Measurements from ENCODE around the gene DIMT1. TPM values are rescaled to one million over a fixed set of nuclear protein-coding genes. Genes with fewer than 3 reads are reported as not detected.
A peak's percentile ranks its signal among the peaks of the same experiment; 100 is the strongest.

Gene DIMT1
- total RNA-seq (2021; fragmentation: NEBNext Ultra II Directional; extraction: Animal tissue kit (Norgen Biotek cat#: 25700)) (39.2 and 42.1 TPM in 2 replicates), polyA plus RNA-seq (2011; rRNA removed) (14.1 and 19.3 TPM in 2 replicates), polyA minus RNA-seq (2011; rRNA and poly(A)+ RNA removed) (23.2 and 27.5 TPM in 2 replicates)
- polyA plus RNA-seq (2011; cell fraction: cytosol; rRNA removed), result 22.5 TPM
- 12.7 TPM for polyA plus RNA-seq (2011; cell fraction: nucleus; rRNA removed)
- 34.4 to 39.6 TPM (median 38.0 TPM) in 4 replicates for polyA plus RNA-seq (2012, experiment 1 of 2)
- 20.7 TPM for polyA plus RNA-seq (2012, experiment 2 of 2)
- 30.8 TPM for polyA plus RNA-seq (2013, experiment 1 of 2)
- 31.6 TPM for polyA plus RNA-seq (2013, experiment 2 of 2)
- 17.5 TPM for polyA minus RNA-seq (2011; cell fraction: cytosol; rRNA and poly(A)+ RNA removed)
- polyA minus RNA-seq (2011; cell fraction: nucleus; rRNA and poly(A)+ RNA removed), result 11.0 TPM
- long read RNA-seq, experiment 1, transcript DIMT1-201 (12 exons, 2,859 nt), result major isoform, 43 of 81 reads
- long read RNA-seq, experiment 1, partial matches to known transcripts, result 15 of 81 reads
- long read RNA-seq, experiment 1, other reads (novel, unspliced or antisense), result 21 of 81 reads
- long read RNA-seq, experiment 2, transcript DIMT1-201 (12 exons, 2,859 nt), result major isoform, 67 of 79 reads
- long read RNA-seq, experiment 2, partial matches to known transcripts, result 0 of 79 reads
- long read RNA-seq, experiment 2, other reads (novel, unspliced or antisense), result 11 of 79 reads

- Histone ChIP-seq H2BK15ac (ENCODE audit: low read length) (peak within 1 kb of the TSS; percentile 61; the same call in 1 of the 2 replicates), H3K14ac (ENCODE audit: insufficient read length) (peak within 1 kb of the TSS; percentile 19), H4K20me1 (replicated peaks in 1 of 2; ENCODE audit: control insufficient read depth in 1 of 2, insufficient read depth in 2 of 2, low read length in 2 of 2) (no peaks in the 10 kb centered on the region), H3K4me2 (ENCODE audit: insufficient read depth in 1 of 2, low read depth in 2 of 2, low read length in 2 of 2) (peak within 1 kb of the TSS; percentile 79 to 96), H3K23me2 (ENCODE audit: low read depth, low read length) (no peaks in the 10 kb centered on the region), H4K5ac (ENCODE audit: insufficient read length, low read depth, low read length) (peak within 1 kb of the TSS; percentile 30), H3K4me3 (ENCODE audit: extremely low read depth in 1 of 4, insufficient read depth in 2 of 4, low read depth in 3 of 4, low read length in 4 of 4) (peak within 1 kb of the TSS; percentile 79 to 93 (median 88)), H3K23ac (ENCODE audit: insufficient read length) (no peak within 1 kb of the TSS), H2BK12ac (ENCODE audit: low read depth, low read length) (0 out of 2 replicates have a peak within 1 kb of the TSS, but pooled peaks have one; percentile 75), H2BK5ac (ENCODE audit: low read depth, low read length) (peak within 1 kb of the TSS; percentile 91), H3K27ac (ENCODE audit: low read depth, low read length) (peak within 1 kb of the TSS; percentile 90), H3K9me3 (ENCODE audit: insufficient read depth in 2 of 2, low read depth in 1 of 2, low read length in 1 of 2) (no peaks in the 10 kb centered on the region), H3K27me3 (replicated peaks in 1 of 4; ENCODE audit: control insufficient read depth in 3 of 4, extremely low read depth in 1 of 4, insufficient read depth in 3 of 4, low read length in 3 of 4) (no peaks in the 10 kb centered on the region), H2BK120ac (replicated peaks; ENCODE audit: low read depth, low read length) (peak within 1 kb of the TSS; percentile 6), H4K91ac (replicated peaks; ENCODE audit: insufficient read length, low read length) (peak within 1 kb of the TSS; percentile 6), H3K79me2 (ENCODE audit: control insufficient read depth in 1 of 2, insufficient read depth in 2 of 2, low read length in 2 of 2) (peaks cover 0 to 13% of the 10 kb centered on the region in 2 experiments; a peak in 2 of 4 replicates), H3K4ac (replicated peaks; ENCODE audit: insufficient read length, low read depth, low read length) (no peak within 1 kb of the TSS), H3K56ac (replicated peaks; ENCODE audit: insufficient read length, low read depth, low read length) (peak within 1 kb of the TSS; percentile 54), H3K9ac (replicated peaks in 1 of 4; ENCODE audit: extremely low read depth in 1 of 4, low read depth in 3 of 4, low read length in 3 of 4) (peak within 1 kb of the TSS; percentile 89 to 97 (median 93)), H2AFZ (ENCODE audit: low read length) (peak within 1 kb of the TSS; percentile 99), H2AK5ac (ENCODE audit: low read depth, low read length) (no peak within 1 kb of the TSS), H3K36me3 (ENCODE audit: control insufficient read depth in 2 of 4, insufficient read depth in 4 of 4, low read length in 3 of 4) (peaks cover 0 to 6% (median 2%) of the 10 kb centered on the region in 4 experiments; a peak in 4 of 8 replicates), H2BK20ac (ENCODE audit: low read length) (no peak within 1 kb of the TSS), H3K79me1 (ENCODE audit: low read depth, low read length) (no peaks in the 10 kb centered on the region), H3K18ac (ENCODE audit: extremely low read depth, low read length) (peak within 1 kb of the TSS; percentile 90; the same call in 1 of the 2 replicates), H3K4me1 (replicated peaks in 1 of 4; ENCODE audit: control insufficient read depth in 3 of 4, insufficient read depth in 4 of 4, low read length in 3 of 4) (no peaks in the 10 kb centered on the region), H4K8ac (ENCODE audit: extremely low read depth, insufficient read depth, low read length) (peak within 1 kb of the TSS; percentile 84; the same call in 1 of the 2 replicates)
- FAIRE-seq (peak; percentile 52), DNase-seq (ENCODE audit: low read depth in 1 of 2, low spot score in 2 of 2) (peak; percentile 91 to 93)
- POLR2A ChIA-PET (ENCODE audit: partially characterized antibody), result interaction anchor here (0.6 to 4.9 kb wide), 28 partner anchors 9 to 1400 kb away, joined by 3 to 78 read pairs (median 4); partner anchors contain the start of genes IPO11 and KIF2A
- CTCF ChIA-PET (ENCODE audit: partially characterized antibody), result no interaction called here
- 1% methylated on average over 55 of the region's 66 CpGs; no CpG with 5 or more reads in 1 of the 2 experiments for WGBS, 2 experiments (ENCODE audit: extremely low coverage in 1 of 2, insufficient coverage in 1 of 2, insufficient read length in 1 of 2, insufficient replicate concordance in 2 of 2, low coverage in 1 of 2, low lambda C conversion rate in 2 of 2, missing lambda C conversion rate in 1 of 2)
- TF ChIP-seq KDM5A (IDR thresholded peaks at IDR 0.05; ENCODE audit: low read length) (no peak), ASH2L (IDR thresholded peaks at IDR 0.05; ENCODE audit: low read length) (peak; percentile 95), CHD2 (IDR thresholded peaks at IDR 0.05; ENCODE audit: low read length) (no peak), NANOG (IDR thresholded peaks at IDR 0.05; ENCODE audit: insufficient read depth, low read depth, low read length, poor library complexity, severe bottlenecking) (peak; percentile 2), E2F6 (IDR thresholded peaks at IDR 0.05) (no peak; the same call in 1 of the 2 replicates), NRF1 (IDR thresholded peaks at IDR 0.05; ENCODE audit: low read depth, low read length) (no peak), PHF8 (conservative IDR thresholded peaks at IDR 0.05; ENCODE audit: low read depth, low read length) (peak; percentile 98)
Observed at GRCh38 chr5:62403411-62404250, at the start of gene DIMT1. DIMT1 (minus strand) TSS chr5:62403905; CDS start chr5:62403772, 133 bp downstream.
